ENCODE data around the gene SYTL5.

DNA sequence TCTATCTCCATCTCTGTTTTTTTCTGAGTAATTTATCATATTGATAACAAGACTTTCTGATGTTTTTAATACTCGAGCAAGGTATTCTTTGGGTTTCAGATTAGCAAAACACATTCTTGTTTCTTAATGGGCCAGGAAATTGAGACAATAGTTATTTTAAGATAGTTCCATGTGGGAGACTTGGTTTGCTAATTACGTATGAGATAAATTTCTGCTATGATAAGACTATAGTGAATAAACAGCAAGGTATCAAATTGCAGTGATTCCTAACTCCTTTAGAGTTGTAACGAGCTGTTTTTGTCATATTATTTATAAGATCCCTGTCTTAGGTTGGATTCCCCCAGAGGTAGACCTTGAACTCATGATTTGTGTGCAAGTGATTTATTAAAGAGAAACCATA, 38.3 kb downstream of the SYTL5 start:
- TF ChIP-seq, protein P1, sequence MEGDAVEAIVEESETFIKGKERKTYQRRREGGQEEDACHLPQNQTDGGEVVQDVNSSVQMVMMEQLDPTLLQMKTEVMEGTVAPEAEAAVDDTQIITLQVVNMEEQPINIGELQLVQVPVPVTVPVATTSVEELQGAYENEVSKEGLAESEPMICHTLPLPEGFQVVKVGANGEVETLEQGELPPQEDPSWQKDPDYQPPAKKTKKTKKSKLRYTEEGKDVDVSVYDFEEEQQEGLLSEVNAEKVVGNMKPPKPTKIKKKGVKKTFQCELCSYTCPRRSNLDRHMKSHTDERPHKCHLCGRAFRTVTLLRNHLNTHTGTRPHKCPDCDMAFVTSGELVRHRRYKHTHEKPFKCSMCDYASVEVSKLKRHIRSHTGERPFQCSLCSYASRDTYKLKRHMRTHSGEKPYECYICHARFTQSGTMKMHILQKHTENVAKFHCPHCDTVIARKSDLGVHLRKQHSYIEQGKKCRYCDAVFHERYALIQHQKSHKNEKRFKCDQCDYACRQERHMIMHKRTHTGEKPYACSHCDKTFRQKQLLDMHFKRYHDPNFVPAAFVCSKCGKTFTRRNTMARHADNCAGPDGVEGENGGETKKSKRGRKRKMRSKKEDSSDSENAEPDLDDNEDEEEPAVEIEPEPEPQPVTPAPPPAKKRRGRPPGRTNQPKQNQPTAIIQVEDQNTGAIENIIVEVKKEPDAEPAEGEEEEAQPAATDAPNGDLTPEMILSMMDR (IDR thresholded peaks at IDR 0.05), result no peak
- TF ChIP-seq POLR2A (IDR thresholded peaks at IDR 0.05), result no peak
- no peak for TF ChIP-seq EP300 (IDR thresholded peaks at IDR 0.05)

Data from ovary (tissue), 3 donors.